GM21367 (cell line): Measurements from ENCODE around the gene GAGE13.
"Not testable (repeated sequence)": the region's sequence is repeated elsewhere in the genome, so short reads cannot be mapped to it uniquely, and the experiment has no call there.

Experiments
- ATAC-seq: cut with Tn5 transposase; IDR thresholded peaks from one replicate; pipeline ENCODE4 v1.9.1; 2021; ENCODE audit not compliant: unreplicated experiment

The GAGE13 gene

GRCh38 chrX:49331282-49331681 lies at the start of gene GAGE13:
Gene GAGE13, plus strand, starts transcription at chrX:49331582. Its CDS starts 1,156 bp downstream, at chrX:49332738.
- not testable (repeated sequence) for ATAC-seq

DNA sequence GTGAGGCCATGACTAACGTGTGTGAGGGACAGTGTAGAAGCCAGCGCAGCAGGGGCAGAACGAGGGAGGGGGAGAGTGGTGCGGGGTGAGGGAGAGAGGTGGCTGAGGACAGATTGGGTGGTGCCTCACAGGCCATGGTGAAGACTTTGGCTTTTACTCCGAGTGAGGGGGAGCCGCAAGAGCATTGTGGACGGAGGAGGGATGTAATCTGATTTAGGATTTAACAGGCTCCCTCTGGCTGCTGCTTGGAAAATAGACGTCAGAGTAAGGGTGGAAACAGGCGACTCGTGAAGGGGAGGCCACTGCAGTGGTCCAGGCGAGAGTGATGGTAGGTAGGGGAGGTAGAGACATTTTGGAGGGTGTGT lies 48.8 kb upstream of the GAGE13 start:
- ATAC-seq = no peak

GRCh38 chrX:49284212-49284611 lies 47.2 kb upstream of the GAGE13 start:
- ATAC-seq = no peak

- ATAC-seq = no peak
Measured at GRCh38 chrX:49286136-49286535, 45.2 kb upstream of the GAGE13 start.

- no peak for ATAC-seq
Measured at GRCh38 chrX:49286581-49286980, 44.8 kb upstream of the GAGE13 start.

GRCh38 chrX:49287665-49288064 lies 43.7 kb upstream of the GAGE13 start:
- no peak for ATAC-seq

DNA sequence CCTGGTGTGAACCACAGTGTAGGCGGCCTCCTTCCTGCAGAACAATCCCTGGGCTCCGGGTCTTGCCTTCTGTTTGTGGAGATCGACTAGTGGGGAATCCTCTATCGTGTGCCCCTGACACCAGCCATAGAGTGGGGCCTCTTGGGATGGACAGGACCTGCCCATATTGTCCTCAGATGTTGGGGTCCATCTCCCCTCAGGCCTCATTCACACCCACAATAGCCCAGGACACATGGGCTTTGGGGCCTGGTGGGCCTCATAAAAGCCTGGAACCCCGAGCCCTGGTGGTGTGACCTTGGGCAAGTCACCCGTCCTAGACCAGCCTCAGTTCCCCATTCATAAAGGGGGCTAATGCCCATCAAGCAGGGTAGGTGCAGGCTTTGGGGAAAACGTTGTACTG lies 41.2 kb upstream of the GAGE13 start:
- no peak for ATAC-seq

GRCh38 chrX:49291615-49292337 lies 39.6 kb upstream of the GAGE13 start:
- ATAC-seq = no peak

DNA sequence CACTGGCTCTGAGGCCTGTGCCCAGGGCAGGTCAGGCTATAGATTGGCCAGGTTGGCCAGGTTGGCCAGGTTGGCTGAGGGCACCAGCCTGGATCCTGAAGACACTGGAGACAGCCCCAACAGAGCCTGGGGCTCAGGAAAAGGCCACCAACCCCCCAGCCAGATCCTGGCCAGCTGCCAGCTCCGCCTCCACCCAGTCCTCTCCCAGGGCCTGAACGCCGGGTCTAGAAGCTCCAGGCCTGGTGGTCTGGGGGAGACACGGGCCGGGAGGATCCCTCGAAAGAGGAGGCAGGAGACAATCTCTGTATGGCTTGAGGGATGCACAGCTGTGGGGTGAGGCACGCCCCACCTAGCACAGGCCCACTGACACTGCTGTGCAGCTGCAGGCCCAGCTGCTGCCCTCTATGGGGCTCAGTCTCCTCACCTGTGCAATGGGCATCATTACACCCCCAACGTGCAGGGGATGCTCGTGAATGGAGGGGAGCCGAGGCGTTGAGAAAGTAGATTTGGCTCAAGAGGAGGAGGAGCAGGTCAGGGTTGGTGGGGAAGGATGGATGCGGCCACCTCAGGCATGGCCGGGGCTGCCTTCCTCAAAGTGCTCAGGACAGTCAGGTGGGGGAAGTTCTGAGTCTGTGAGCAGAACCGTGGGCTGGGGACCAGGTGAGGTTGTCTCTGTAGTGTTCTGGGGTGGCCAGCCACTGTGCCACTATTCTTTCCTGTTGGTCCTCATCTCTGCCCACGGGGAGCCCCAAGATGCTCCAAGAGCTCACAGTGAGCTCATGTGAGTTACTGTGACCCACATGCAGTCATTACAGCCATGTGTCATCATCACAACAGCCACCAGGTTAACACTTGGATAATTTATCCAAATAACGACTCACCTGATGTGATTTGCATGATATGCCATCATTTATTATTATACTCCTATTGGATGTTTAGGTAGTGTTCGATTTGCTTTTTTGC lies 38.7 kb upstream of the GAGE13 start:
- no peak for ATAC-seq

GRCh38 chrX:49299293-49299692 lies 32.1 kb upstream of the GAGE13 start:
- not testable (repeated sequence) for ATAC-seq

DNA sequence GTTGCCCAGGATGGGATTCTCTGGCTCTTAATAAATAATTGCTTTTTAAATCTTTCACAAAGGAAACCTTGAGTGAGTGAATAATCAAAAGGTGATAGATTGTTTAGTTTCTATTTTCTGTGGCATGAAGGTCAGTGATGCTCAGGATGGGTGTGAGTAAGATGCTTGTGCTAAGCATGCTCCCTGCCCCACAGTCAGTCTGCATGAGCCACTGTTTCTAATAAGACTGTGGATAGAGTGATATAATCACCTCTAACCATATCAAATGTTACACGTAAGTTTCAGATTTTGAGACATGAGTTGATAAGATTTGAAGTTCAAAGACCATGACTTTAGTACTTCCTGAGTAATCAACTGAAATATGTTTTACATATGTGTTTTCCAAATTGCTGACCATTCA lies 30.7 kb upstream of the GAGE13 start:
- ATAC-seq = no peak

DNA sequence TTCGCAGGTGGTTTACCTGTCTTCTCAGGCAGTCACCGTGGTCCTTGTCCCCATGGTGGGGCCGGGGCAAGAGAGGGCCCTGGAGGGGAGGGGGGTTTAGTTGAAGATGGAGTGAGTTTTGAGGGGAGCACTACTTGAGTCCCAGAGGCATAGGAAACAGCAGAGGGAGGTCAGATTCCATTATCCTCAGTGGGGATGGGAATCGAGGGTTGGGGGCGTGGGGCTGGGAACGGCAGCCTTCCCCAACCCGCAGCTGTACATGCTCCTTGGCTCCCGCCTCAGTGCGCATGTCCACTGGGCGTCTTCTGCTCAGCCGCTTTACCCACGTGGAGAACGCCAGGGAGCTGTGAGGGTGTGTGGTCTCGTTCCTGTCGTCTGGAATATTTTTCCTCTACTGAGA lies 28.0 kb upstream of the GAGE13 start, which contains the start of gene GAGE10:
TSS of gene GAGE10 (plus strand) at position 301 of the 400 bp plus-strand sequence. CDS start 1,214 bp downstream, outside the sequence.
- ATAC-seq = no peak

DNA sequence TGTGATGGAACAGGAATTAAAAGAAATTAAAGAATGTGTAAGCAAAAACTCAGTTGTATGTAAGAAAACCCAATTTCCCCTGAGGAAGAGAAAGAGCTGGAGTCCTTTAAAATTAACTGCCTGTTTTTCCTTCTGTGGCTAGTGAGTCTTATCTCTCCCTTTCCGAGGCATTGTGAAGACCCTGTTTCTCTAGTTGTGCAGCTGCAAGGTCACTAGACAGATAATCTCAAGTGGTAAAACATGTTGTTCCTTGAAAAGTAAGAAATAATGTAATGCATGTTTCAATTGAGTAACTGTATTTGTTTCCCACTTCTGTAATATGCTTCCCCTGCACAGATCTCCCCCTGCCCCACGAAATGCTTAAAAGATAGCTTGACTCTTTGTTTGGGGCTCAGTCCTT lies 23.6 kb upstream of the GAGE13 start:
- ATAC-seq = not testable (repeated sequence)

DNA sequence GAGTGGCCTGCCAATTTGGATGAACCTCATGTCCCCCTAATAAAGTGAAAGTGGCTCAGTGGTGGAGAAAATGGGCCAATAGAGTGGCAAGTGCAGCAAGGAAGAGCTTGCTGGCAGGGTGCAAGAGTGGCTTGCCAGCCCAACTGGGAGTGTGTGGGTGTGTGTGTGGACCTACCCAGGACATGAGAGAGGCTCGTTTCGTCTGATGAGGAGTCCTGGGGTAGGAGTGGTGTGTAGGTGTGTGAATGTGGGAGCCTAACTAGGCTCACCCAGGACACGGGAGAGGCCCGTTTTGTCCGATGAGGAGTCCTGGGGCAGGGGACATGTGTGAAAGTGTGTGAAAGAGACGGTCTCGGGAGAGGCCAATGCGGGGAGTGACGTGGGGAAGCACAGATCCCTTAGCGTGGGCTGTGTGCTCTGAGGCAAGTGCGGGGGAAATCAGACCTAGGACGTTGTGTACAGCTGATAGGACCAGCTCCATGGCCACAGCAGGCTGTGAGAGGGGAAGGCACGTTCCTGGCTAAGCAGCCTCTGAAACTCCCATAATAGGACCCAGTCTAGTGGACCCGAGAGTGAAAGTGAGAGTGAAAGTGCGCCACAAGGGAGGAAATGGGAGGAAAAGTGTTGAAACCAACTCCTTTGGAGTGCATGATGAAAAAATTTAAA lies 22.6 kb upstream of the GAGE13 start:
- no peak for ATAC-seq

- ATAC-seq = no peak
Measured at GRCh38 chrX:49309401-49309981, 21.9 kb upstream of the GAGE13 start.

DNA sequence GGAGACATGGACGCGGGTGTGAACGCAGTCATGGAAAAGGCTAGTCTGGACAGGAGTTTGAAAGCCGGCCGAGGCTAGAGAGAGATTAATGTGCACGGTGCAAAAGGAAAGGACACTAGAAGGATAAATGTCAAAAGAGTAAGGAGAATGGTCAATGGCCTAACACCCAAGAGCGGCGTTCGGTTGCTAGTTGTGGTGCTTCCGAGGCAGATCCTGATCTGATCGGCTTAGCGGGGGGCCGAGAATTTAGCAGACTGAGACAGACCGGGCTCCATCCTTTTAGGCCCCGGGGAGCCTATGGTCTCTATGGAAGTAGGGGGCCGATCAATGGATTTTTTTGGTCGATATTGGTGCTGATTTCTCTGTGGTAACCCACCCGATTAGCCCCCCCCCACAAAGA lies 21.0 kb upstream of the GAGE13 start:
- no peak for ATAC-seq

DNA sequence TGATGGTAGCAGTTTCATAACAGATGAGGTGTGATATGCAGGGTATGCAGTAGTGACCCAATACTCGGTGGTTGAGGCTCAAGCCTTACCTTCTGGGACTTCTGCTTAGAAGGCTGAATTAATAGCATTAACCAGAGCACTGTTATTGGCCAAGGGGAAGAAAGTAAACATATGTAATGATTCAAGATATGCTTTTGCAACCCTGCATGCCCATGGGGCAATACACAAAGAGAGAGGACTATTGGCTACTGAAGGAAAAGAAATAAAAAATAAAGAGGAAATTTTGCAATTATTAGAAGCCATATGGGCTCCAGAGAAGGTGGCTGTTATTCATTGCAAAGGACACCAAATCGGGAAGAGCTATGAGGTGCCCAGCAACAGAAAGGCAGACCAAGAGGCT lies 19.2 kb upstream of the GAGE13 start:
- ATAC-seq = no peak

DNA sequence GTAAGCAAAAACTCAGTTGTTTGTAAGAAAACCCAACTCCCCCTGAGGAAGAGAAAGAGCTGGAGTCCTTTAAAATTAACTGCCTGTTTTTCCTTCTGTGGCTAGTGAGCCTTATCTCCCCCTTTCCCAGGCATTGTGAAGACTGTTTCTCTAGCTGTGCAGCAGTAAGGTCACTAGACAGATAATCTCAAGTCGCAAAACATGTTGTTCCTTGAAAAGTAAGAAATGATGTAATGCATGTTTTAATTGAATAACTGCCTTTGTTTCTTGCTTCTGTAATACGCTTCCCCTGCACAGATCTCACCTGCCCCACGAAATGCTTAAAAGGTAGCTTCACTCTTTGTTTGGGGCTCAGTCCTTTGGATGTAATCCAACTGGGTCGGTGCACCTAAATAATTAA lies 15.3 kb upstream of the GAGE13 start:
- ATAC-seq = no peak

DNA sequence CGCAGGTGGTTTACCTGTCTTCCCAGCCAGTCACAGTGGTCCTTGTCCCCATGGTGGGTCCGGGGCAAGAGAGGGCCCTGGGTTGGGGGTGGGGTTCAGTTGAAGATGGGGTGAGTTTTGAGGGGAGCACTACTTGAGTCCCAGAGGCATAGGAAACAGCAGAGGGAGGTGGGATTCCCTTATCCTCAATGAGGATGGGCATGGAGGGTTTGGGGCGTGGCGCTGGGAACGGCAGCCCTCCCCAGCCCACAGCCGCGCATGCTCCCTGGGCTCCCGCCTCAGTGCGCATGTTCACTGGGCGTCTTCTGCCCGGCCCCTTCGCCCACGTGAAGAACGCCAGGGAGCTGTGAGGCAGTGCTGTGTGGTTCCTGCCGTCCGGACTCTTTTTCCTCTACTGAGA lies 9.6 kb upstream of the GAGE13 start, which contains the start of gene GAGE12J:
TSS of gene GAGE12J (plus strand) at position 301 of the 400 bp plus-strand sequence. CDS start 1,157 bp downstream, outside the sequence.
- ATAC-seq = not testable (repeated sequence)

DNA sequence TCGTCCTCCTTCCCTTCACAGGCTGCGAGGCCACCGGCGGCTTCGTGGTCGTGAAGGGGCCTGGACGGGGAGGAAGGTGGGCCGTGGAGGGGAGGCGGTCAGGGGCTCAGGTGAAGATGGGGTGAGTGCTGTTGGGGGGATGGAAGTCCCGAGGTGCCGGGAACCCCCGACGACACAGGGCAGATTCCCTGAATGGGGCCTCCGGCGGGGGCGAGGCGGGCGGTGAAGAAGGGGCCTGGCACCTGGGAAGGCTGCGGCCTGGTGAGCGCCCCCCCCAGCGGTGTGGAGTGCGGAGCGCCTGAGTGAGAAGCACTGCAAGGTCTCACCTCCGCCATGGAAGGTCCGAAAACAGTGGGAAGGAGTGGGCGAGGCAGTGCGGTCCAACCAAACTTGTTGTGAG lies 9.1 kb upstream of the GAGE13 start:
- not testable (repeated sequence) for ATAC-seq

- ATAC-seq = not testable (repeated sequence)
Measured at GRCh38 chrX:49323735-49324134, 7.6 kb upstream of the GAGE13 start.
